Smooth muscle cell (in vitro differentiated cells): ENCODE measurements around the gene FAM193A. TPM values are rescaled to one million over a fixed set of nuclear protein-coding genes. Genes with fewer than 3 reads are reported as not detected.

Source experiments
- DNase-seq: peaks from one replicate; lab custom pipeline; 2025; ENCODE audit not compliant: unreplicated experiment; lab: John Stamatoyannopoulos, UW
- H2AFZ ChIP-seq: fragments of 200-600 bp; sonication (generic); 2 replicates; pipeline ENCODE4 v1.6.0; 2016; ENCODE audit warnings: antibody characterized with exemption, low read depth, mild to moderate bottlenecking
- H3F3A ChIP-seq: fragments of 200-600 bp; sonication (generic); 2 replicates; pipeline ENCODE4 v1.6.0; 2017; ENCODE audit warnings: antibody characterized with exemption, low read depth
- H3K27ac ChIP-seq: fragments of 200-600 bp; sonication (generic); 2 replicates; pipeline ENCODE4 v1.5.1; 2016; ENCODE audit warnings: low read depth, mild to moderate bottlenecking
- H3K27me3 ChIP-seq: fragments of 200-600 bp; sonication (generic); 2 replicates; pipeline ENCODE4 v1.6.1; 2016; ENCODE audit warnings: low read depth, mild to moderate bottlenecking
- H3K36me3 ChIP-seq: fragments of 200-600 bp; sonication (generic); 2 replicates; pipeline ENCODE4 v1.5.1; 2016; ENCODE audit warnings: low read depth
- H3K4me1 ChIP-seq: fragments of 200-600 bp; sonication (generic); 2 replicates; pipeline ENCODE4 v1.5.1; 2016; ENCODE audit warnings: low read depth
- H3K4me2 ChIP-seq: fragments of 200-600 bp; sonication (generic); 2 replicates; pipeline ENCODE4 v1.6.0; 2016; ENCODE audit warnings: mild to moderate bottlenecking
- H3K4me3 ChIP-seq: fragments of 200-600 bp; sonication (generic); 2 replicates; pipeline ENCODE4 v1.5.1; 2016; ENCODE audit warnings: mild to moderate bottlenecking
- H3K79me2 ChIP-seq: fragments of 200-600 bp; sonication (generic); 2 replicates; pipeline ENCODE4 v1.6.0; 2016; ENCODE audit warnings: low read depth, mild to moderate bottlenecking
- H3K9ac ChIP-seq: fragments of 200-600 bp; sonication (generic); 2 replicates; pipeline ENCODE4 v1.6.0; 2016; ENCODE audit warnings: low read depth
- H3K9me3 ChIP-seq: fragments of 200-600 bp; sonication (generic); replicated peaks from 2 replicates; pipeline ENCODE4 v1.5.1; 2016; ENCODE audit warnings: low read depth
- H4K20me1 ChIP-seq: fragments of 200-600 bp; sonication (generic); 2 replicates; pipeline ENCODE4 v1.6.0; 2016; ENCODE audit warnings: low read depth
- CTCF ChIP-seq: fragments of 200-600 bp; sonication (generic); IDR thresholded peaks from 2 replicates; pipeline ENCODE4 v1.5.1; 2017; ENCODE audit warnings: borderline replicate concordance, mild to moderate bottlenecking, antibody characterized with exemption; ENCODE audit not compliant: insufficient read depth, poor library complexity, severe bottlenecking
- WGBS: methylation state at CpG from one replicate; pipeline ENCODE4 v1.1.7; 2016; ENCODE audit warnings: low lambda C conversion rate; 5-methylcytosine and 5-hydroxymethylcytosine counted together
- polyA plus RNA-seq: library from polyadenylated mRNA; unstranded; fragments of >200 nt; fragmentation: Nextera tagmentation; extraction: Ambion mirVana; gene quantifications from 2 replicates; pipeline ENCODE4 v1.2.1, GENCODE V29; 2016
- total RNA-seq: library from RNA; depleted of rRNA; stranded (reverse); fragments of >200 nt; gene quantifications from 2 replicates; pipeline ENCODE4 v1.2.3, GENCODE V29; 2014

FAM193A gene
- total and polyA plus RNA-seq, 2 experiments from 2014 or later = 8.3 to 12.2 TPM

- H3K4me1 ChIP-seq = no peaks in the 10 kb centered on the region
- DNase-seq = no peak
- no peak overlapping the region for H2AFZ ChIP-seq
- no peaks in the 10 kb centered on the region for H4K20me1 ChIP-seq
- H3K4me3 ChIP-seq = no peak overlapping the region
- H3K79me2 ChIP-seq = no peaks in the 10 kb centered on the region
- peaks cover 5% of the 10 kb centered on the region for H3K9me3 ChIP-seq
- 96% methylated on average over 19 of the region's 21 CpGs for whole genome bisulfite sequencing
- H3K9ac ChIP-seq = no peak overlapping the region
- H3K27me3 ChIP-seq = no peaks in the 10 kb centered on the region
- H3F3A ChIP-seq = no peaks in the 10 kb centered on the region
- no peak overlapping the region for H3K27ac ChIP-seq
- no peak overlapping the region for H3K4me2 ChIP-seq
- no peak for TF ChIP-seq CTCF
- H3K36me3 ChIP-seq = no peaks in the 10 kb centered on the region
Measured at GRCh38 chr4:2733001-2733843, 196.8 kb downstream of the FAM193A start.

GRCh38 chr4:2733844-2734574, 197.6 kb downstream of the FAM193A start:
- H3K4me3 ChIP-seq = no peak overlapping the region
- no peaks in the 10 kb centered on the region for H3K79me2 ChIP-seq
- no peak for DNase-seq

GRCh38 chr4:2734612-2735011, 198.2 kb downstream of the FAM193A start:
- Histone ChIP-seq H3K27me3 (no peaks in the 10 kb centered on the region), H2AFZ (no peak overlapping the region), H3K4me2 (no peak overlapping the region), H3K79me2 (no peaks in the 10 kb centered on the region), H3K4me3 (no peak overlapping the region), H3F3A (no peaks in the 10 kb centered on the region), H3K9me3 (peaks cover 5% of the 10 kb centered on the region), H3K27ac (no peak overlapping the region), H3K36me3 (no peaks in the 10 kb centered on the region), H3K4me1 (no peaks in the 10 kb centered on the region), H4K20me1 (no peaks in the 10 kb centered on the region), H3K9ac (no peak overlapping the region)
- TF ChIP-seq CTCF = no peak
- whole genome bisulfite sequencing = 88% methylated on average over 1 of the region's 1 CpG
- no peak for DNase-seq

More at GRCh38 chr4:2733844-2734574, 197.6 kb downstream of the FAM193A start:
- TF ChIP-seq CTCF = no peak
- 98% methylated on average over 2 of the region's 2 CpGs for WGBS
- Histone ChIP-seq H3K36me3 (no peaks in the 10 kb centered on the region), H3F3A (no peaks in the 10 kb centered on the region), H3K4me1 (no peaks in the 10 kb centered on the region), H3K27me3 (no peaks in the 10 kb centered on the region), H4K20me1 (no peaks in the 10 kb centered on the region), H3K9me3 (peaks cover 5% of the 10 kb centered on the region), H3K27ac (no peak overlapping the region), H3K4me2 (no peak overlapping the region), H2AFZ (no peak overlapping the region), H3K9ac (no peak overlapping the region)
